IMR-90 (cell line): ENCODE data around the gene MMS19. TPM values are rescaled to one million over a fixed set of nuclear protein-coding genes. Genes with fewer than 3 reads are reported as not detected.

Source experiments
- ATAC-seq: fragments of 200-7000 bp; cut with Tn5 transposase; 2 replicates; pipeline ENCODE4 v1.9.1; 2020; ENCODE audit warnings: low read depth, mild to moderate bottlenecking, moderate library complexity
- BruUV-seq: library from RNA; stranded (reverse); fragments of 400-500 nt; replicated peaks from 2 replicates; lab custom pipeline; 2021; lab: Mats Ljungman, UMichigan
- CTCF ChIA-PET: fragments of 300-600 bp; formaldehyde crosslinking; extraction: SDS; loops from one replicate; lab custom pipeline; 2021; ENCODE audit warnings: antibody characterized with exemption; lab: Yijun Ruan, JAX
- POLR2A ChIA-PET: fragments of 300-600 bp; sonication (Branson Sonifier 250); formaldehyde crosslinking; loops from one replicate; lab custom pipeline; 2022; ENCODE audit warnings: antibody characterized with exemption; ENCODE audit not compliant: unreplicated experiment; lab: Charles Lee
- DNase-seq: peaks from one replicate; pipeline ENCODE4 v3.0.0; 2013
- H2AFZ ChIP-seq: replicated peaks from 2 replicates; pipeline ENCODE3; 2013; ENCODE audit warnings: low read length, mild to moderate bottlenecking; ENCODE audit not compliant: poor library complexity
- H2AK5ac ChIP-seq: 2 replicates; pipeline ENCODE4 v1.6.1; 2013; ENCODE audit warnings: low read depth, low read length, inconsistent platforms
- H2AK9ac ChIP-seq: replicated peaks from 2 replicates; pipeline ENCODE3; 2013; ENCODE audit warnings: mild to moderate bottlenecking, low read depth, low read length, moderate library complexity; ENCODE audit not compliant: poor library complexity
- H2BK120ac ChIP-seq: 2 replicates; pipeline ENCODE4 v1.6.1; 2013; ENCODE audit warnings: low read depth, low read length, inconsistent platforms
- H2BK15ac ChIP-seq: 3 replicates; pipeline ENCODE4 v1.6.1; 2013; ENCODE audit warnings: low read depth, low read length, inconsistent platforms
- H2BK20ac ChIP-seq: 2 replicates; pipeline ENCODE4 v1.6.1; 2013; ENCODE audit warnings: low read depth, mild to moderate bottlenecking, inconsistent platforms, low read length, moderate library complexity
- H2BK5ac ChIP-seq: 2 replicates; pipeline ENCODE4 v1.6.1; 2013; ENCODE audit warnings: mild to moderate bottlenecking, low read depth, low read length, inconsistent platforms; ENCODE audit not compliant: poor library complexity, severe bottlenecking
- H3K14ac ChIP-seq: replicated peaks from 2 replicates; pipeline ENCODE4 v1.6.1; 2013; ENCODE audit warnings: low read depth, low read length, inconsistent platforms
- H3K18ac ChIP-seq: 2 replicates; pipeline ENCODE4 v1.6.1; 2013; ENCODE audit warnings: low read depth, low read length, control low read depth
- H3K23ac ChIP-seq: 2 replicates; pipeline ENCODE4 v1.6.1; 2013; ENCODE audit warnings: low read depth, low read length, inconsistent platforms
- H3K27ac ChIP-seq: 2 replicates; pipeline ENCODE4 v1.5.1; 2013; ENCODE audit warnings: mild to moderate bottlenecking, control low read depth, low read length; ENCODE audit not compliant: insufficient read depth
- H3K27me3 ChIP-seq: 2 replicates; pipeline ENCODE4 v1.6.1; 2013; ENCODE audit warnings: low read length; ENCODE audit not compliant: control insufficient read depth, insufficient read depth
- H3K36me3 ChIP-seq: 2 replicates; pipeline ENCODE4 v1.6.1; 2013; ENCODE audit warnings: low read length, mixed read lengths; ENCODE audit not compliant: control insufficient read depth, insufficient read depth
- H3K4ac ChIP-seq: 2 replicates; pipeline ENCODE4 v1.6.1; 2013; ENCODE audit warnings: low read depth, low read length, inconsistent platforms
- H3K4me1 ChIP-seq: 2 replicates; pipeline ENCODE4 v1.6.1; 2013; ENCODE audit warnings: low read length, mixed read lengths; ENCODE audit not compliant: control insufficient read depth, insufficient read depth
- H3K4me2 ChIP-seq: 2 replicates; pipeline ENCODE4 v1.6.1; 2013; ENCODE audit warnings: low read depth, mild to moderate bottlenecking, control low read depth, low read length, moderate library complexity
- H3K4me3 ChIP-seq: 2 replicates; pipeline ENCODE4 v1.5.1; 2013; ENCODE audit warnings: low read depth, mild to moderate bottlenecking, control low read depth, low read length, moderate library complexity; ENCODE audit not compliant: insufficient read depth
- H3K56ac ChIP-seq: 2 replicates; pipeline ENCODE4 v1.6.1; 2013; ENCODE audit warnings: low read length, inconsistent platforms; ENCODE audit not compliant: insufficient read depth; ENCODE audit errors: extremely low read depth
- H3K79me1 ChIP-seq, 2 experiments: 2 replicates each; pipeline ENCODE4 v1.6.1; 2013; ENCODE audit warnings: low read length in 2 of 2, inconsistent platforms in 1 of 2, low read depth in 1 of 2
- H3K9ac ChIP-seq: 2 replicates; pipeline ENCODE4 v1.6.1; 2013; ENCODE audit warnings: low read depth, low read length, control low read depth
- H3K9me1 ChIP-seq: 2 replicates; pipeline ENCODE4 v1.6.1; 2013; ENCODE audit warnings: low read length, inconsistent platforms; ENCODE audit not compliant: insufficient read depth
- H3K9me3 ChIP-seq: 2 replicates; pipeline ENCODE4 v1.6.1; 2013; ENCODE audit warnings: low read length; ENCODE audit not compliant: control insufficient read depth, insufficient read depth
- H4K20me1 ChIP-seq: 2 replicates; pipeline ENCODE4 v1.6.1; 2013; ENCODE audit warnings: low read length, inconsistent platforms; ENCODE audit not compliant: insufficient read depth
- H4K5ac ChIP-seq: 2 replicates; pipeline ENCODE4 v1.6.1; 2013; ENCODE audit warnings: mild to moderate bottlenecking, low read depth, low read length, control low read depth
- H4K8ac ChIP-seq, 2 experiments: 2 replicates each; pipeline ENCODE4 v1.6.1; 2013; ENCODE audit warnings: low read depth in 2 of 2, low read length in 2 of 2, control low read depth in 1 of 2, inconsistent platforms in 1 of 2
- H4K91ac ChIP-seq: 2 replicates; pipeline ENCODE4 v1.6.1; 2013; ENCODE audit warnings: low read depth, low read length, inconsistent platforms; ENCODE audit not compliant: insufficient read depth
- BHLHE40 ChIP-seq: fragments of 150-350 bp; IDR thresholded peaks from 2 replicates; pipeline ENCODE4 v1.6.1; 2016; ENCODE audit warnings: mild to moderate bottlenecking, low read depth, low read length
- CEBPB ChIP-seq: IDR thresholded peaks from 2 replicates; pipeline ENCODE4 v1.6.1; 2012; ENCODE audit warnings: low read depth, low read length, improper control_type of control experiment
- CHD1 ChIP-seq: IDR thresholded peaks from 2 replicates; pipeline ENCODE4 v1.6.1; 2012; ENCODE audit warnings: low read depth, low read length, improper control_type of control experiment
- CTCF ChIP-seq: conservative IDR thresholded peaks from 2 replicates; pipeline ENCODE4 v1.5.1; 2012; ENCODE audit warnings: mild to moderate bottlenecking, low read depth, low read length, improper control_type of control experiment
- FOS ChIP-seq: fragments of 150-350 bp; IDR thresholded peaks from 2 replicates; pipeline ENCODE4 v1.6.1; 2016; ENCODE audit warnings: low read depth, low read length
- MAFK ChIP-seq: IDR thresholded peaks from 2 replicates; pipeline ENCODE4 v1.6.1; 2012; ENCODE audit warnings: low read depth, low read length, improper control_type of control experiment
- MAZ ChIP-seq: IDR thresholded peaks from 2 replicates; pipeline ENCODE4 v1.6.1; 2012; ENCODE audit warnings: low read depth, mild to moderate bottlenecking, low read length, improper control_type of control experiment, moderate library complexity, borderline replicate concordance
- MXI1 ChIP-seq: IDR thresholded peaks from 2 replicates; pipeline ENCODE4 v1.6.1; 2012; ENCODE audit warnings: low read depth, mild to moderate bottlenecking, low read length, moderate library complexity, borderline replicate concordance
- NFE2L2 ChIP-seq: fragments of 150-350 bp; IDR thresholded peaks from 2 replicates; pipeline ENCODE4 v1.6.1; 2016; ENCODE audit warnings: low read depth, mild to moderate bottlenecking, low read length
- POLR2A ChIP-seq: IDR thresholded peaks from 2 replicates; pipeline ENCODE4 v1.6.1; 2012; ENCODE audit warnings: mild to moderate bottlenecking, low read depth, low read length
- RAD21 ChIP-seq: IDR thresholded peaks from 2 replicates; pipeline ENCODE4 v1.6.1; 2012; ENCODE audit warnings: low read length, improper control_type of control experiment
- RCOR1 ChIP-seq: IDR thresholded peaks from 2 replicates; pipeline ENCODE4 v1.6.1; 2012; ENCODE audit warnings: mild to moderate bottlenecking, low read length, improper control_type of control experiment; ENCODE audit not compliant: insufficient replicate concordance
- RFX5 ChIP-seq: IDR thresholded peaks from 2 replicates; pipeline ENCODE4 v1.8.0; 2012; ENCODE audit warnings: low read depth, mild to moderate bottlenecking, low read length, moderate library complexity
- SMC3 ChIP-seq: fragments of 150-350 bp; IDR thresholded peaks from 2 replicates; pipeline ENCODE4 v1.6.1; 2016; ENCODE audit warnings: low read depth, mild to moderate bottlenecking, antibody characterized with exemption, low read length, moderate library complexity
- USF2 ChIP-seq: fragments of 150-350 bp; IDR thresholded peaks from 2 replicates; pipeline ENCODE4 v1.6.1; 2017; ENCODE audit warnings: mild to moderate bottlenecking, antibody characterized with exemption, low read length, low read depth
- WGBS, 2 experiments: methylation state at CpG; one replicate each; pipeline versions ENCODE4 v1.1.5 to v1.1.7; 2013; ENCODE audit warnings: missing lambda C conversion rate in 2 of 2; ENCODE audit not compliant: insufficient read length in 1 of 2; ENCODE audit errors: extremely low coverage in 2 of 2; 5-methylcytosine and 5-hydroxymethylcytosine counted together
- dilution Hi-C: fragments of 300-500 bp; cut with HindIII; formaldehyde crosslinking; loops from one replicate; pipeline ENCODE4 v1.14.3; 2018; ENCODE audit warnings: low sequenced_read_pairs; ENCODE audit not compliant: unreplicated experiment
- in situ Hi-C: fragments of 300-500 bp; cut with MboI; formaldehyde crosslinking; loops from 3 replicates; pipeline ENCODE4 v1.14.3; 2019; ENCODE audit warnings: low sequenced_read_pairs, inconsistent platforms, mixed read lengths
- intact Hi-C: fragments of 100-400 bp; cut with micrococcal nuclease; formaldehyde crosslinking; loops from 2 replicates; pipeline ENCODE4 v1.10.0; 2022
- polyA plus RNA-seq, 3 experiments: library from polyadenylated mRNA; depleted of rRNA; stranded (reverse); fragments of >200 nt; gene quantifications; 2 replicates each; pipeline ENCODE4 v1.2.3, GENCODE V29; 2012; ENCODE audit warnings: low replicate concordance in 1 of 3
- total RNA-seq: library from RNA; depleted of rRNA; stranded (reverse); fragments of >200 nt; gene quantifications from 2 replicates; pipeline ENCODE4 v1.2.3, GENCODE V29; 2012
- TF ChIP-seq, protein P1 (sequence below): fragments of 150-350 bp; IDR thresholded peaks from 2 replicates; pipeline ENCODE4 v1.6.1; 2016; ENCODE audit warnings: low read depth, mild to moderate bottlenecking, low read length, moderate library complexity, borderline replicate concordance

The MMS19 gene
- total and polyA plus RNA-seq, 2 of the 4 experiments (the other 2 are of a cell fraction), result 70.1 to 72.7 TPM

- Histone ChIP-seq H4K20me1 (peaks cover under 1% of the 10 kb centered on the region; the same call in 1 of the 2 replicates), H3K79me1 (peaks cover 28 to 35% of the 10 kb centered on the region in 2 experiments), H3K27me3 (no peaks in the 10 kb centered on the region), H3K23ac (no peak overlapping the region), H2AK9ac (no peak overlapping the region), H2BK120ac (no peak overlapping the region), H2AK5ac (no peak overlapping the region), H3K4me3 (no peak overlapping the region), H3K36me3 (peaks cover 21% of the 10 kb centered on the region), H3K4me1 (peaks cover 2% of the 10 kb centered on the region; the same call in 1 of the 2 replicates), H2BK5ac (no peak overlapping the region), H4K8ac (no peak overlapping the region), H3K56ac (no peak overlapping the region), H3K9me1 (peaks cover 3% of the 10 kb centered on the region; the same call in 1 of the 2 replicates), H3K27ac (no peak overlapping the region), H3K9me3 (no peaks in the 10 kb centered on the region), H3K4ac (no peak overlapping the region), H4K91ac (no peak overlapping the region), H2BK15ac (no peak overlapping the region), H3K4me2 (no peak overlapping the region), H3K14ac (no peak overlapping the region), H2BK20ac (no peak overlapping the region), H4K5ac (no peak overlapping the region), H2AFZ (no peak overlapping the region), H3K18ac (no peak overlapping the region), H3K9ac (no peak overlapping the region)
- dilution Hi-C loops (no loop called here), intact Hi-C loops (no loop called here), in situ Hi-C loops (no loop called here)
- ChIA-PET POLR2A (no interaction called here), CTCF (no interaction called here)
- no peak for TF ChIP-seq SMC3
- TF ChIP-seq RAD21, result no peak
- no peak for TF ChIP-seq USF2
- no peak for TF ChIP-seq NFE2L2
- no peak for TF ChIP-seq POLR2A
- TF ChIP-seq BHLHE40, result no peak
- TF ChIP-seq RCOR1, result no peak
- TF ChIP-seq MAZ, result no peak
- no peak for TF ChIP-seq CTCF
- TF ChIP-seq RFX5, result no peak
- TF ChIP-seq, protein P1, sequence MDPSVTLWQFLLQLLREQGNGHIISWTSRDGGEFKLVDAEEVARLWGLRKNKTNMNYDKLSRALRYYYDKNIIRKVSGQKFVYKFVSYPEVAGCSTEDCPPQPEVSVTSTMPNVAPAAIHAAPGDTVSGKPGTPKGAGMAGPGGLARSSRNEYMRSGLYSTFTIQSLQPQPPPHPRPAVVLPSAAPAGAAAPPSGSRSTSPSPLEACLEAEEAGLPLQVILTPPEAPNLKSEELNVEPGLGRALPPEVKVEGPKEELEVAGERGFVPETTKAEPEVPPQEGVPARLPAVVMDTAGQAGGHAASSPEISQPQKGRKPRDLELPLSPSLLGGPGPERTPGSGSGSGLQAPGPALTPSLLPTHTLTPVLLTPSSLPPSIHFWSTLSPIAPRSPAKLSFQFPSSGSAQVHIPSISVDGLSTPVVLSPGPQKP, result no peak
- no peak for TF ChIP-seq CEBPB
- TF ChIP-seq MXI1, result no peak
- no peak for TF ChIP-seq FOS
- no peak for TF ChIP-seq CHD1
- TF ChIP-seq MAFK, result no peak
- WGBS, 2 experiments, result 100% methylated on average over 1 of the region's 1 CpG; no CpG with 5 or more reads in 1 of the 2 experiments
- no TSS peak for BruUV-seq
- no peak for ATAC-seq
- DNase-seq, result no peak
These were observed 55.9 kb downstream of the MMS19 start for GRCh38 chr10:97442277-97442676.
